ENCODE results near the gene ARRDC1.

ARRDC1 gene

DNA sequence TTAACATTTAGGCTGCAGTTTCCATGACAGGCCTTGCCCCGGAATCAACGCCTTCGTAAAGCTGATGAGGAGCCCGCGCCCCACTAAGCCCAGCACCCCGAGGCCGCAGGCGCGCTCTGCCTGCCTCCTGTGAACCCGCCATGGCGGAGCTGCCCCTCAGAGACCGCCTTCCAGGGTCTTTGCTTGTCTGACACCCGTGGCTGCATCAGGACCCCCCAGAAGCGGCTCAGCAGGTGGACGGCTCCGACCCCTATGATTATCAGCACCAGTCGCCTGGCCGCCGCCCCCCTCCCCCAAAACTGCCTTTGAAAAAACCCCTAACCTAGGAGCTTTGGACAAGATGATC lies 26.3 kb upstream of the ARRDC1 start:
- TF ChIP-seq, protein P1, sequence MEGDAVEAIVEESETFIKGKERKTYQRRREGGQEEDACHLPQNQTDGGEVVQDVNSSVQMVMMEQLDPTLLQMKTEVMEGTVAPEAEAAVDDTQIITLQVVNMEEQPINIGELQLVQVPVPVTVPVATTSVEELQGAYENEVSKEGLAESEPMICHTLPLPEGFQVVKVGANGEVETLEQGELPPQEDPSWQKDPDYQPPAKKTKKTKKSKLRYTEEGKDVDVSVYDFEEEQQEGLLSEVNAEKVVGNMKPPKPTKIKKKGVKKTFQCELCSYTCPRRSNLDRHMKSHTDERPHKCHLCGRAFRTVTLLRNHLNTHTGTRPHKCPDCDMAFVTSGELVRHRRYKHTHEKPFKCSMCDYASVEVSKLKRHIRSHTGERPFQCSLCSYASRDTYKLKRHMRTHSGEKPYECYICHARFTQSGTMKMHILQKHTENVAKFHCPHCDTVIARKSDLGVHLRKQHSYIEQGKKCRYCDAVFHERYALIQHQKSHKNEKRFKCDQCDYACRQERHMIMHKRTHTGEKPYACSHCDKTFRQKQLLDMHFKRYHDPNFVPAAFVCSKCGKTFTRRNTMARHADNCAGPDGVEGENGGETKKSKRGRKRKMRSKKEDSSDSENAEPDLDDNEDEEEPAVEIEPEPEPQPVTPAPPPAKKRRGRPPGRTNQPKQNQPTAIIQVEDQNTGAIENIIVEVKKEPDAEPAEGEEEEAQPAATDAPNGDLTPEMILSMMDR (IDR thresholded peaks at IDR 0.05; ENCODE audit: control insufficient read depth, insufficient read depth, low read depth, low read length, missing control alignments): no peak

DNA sequence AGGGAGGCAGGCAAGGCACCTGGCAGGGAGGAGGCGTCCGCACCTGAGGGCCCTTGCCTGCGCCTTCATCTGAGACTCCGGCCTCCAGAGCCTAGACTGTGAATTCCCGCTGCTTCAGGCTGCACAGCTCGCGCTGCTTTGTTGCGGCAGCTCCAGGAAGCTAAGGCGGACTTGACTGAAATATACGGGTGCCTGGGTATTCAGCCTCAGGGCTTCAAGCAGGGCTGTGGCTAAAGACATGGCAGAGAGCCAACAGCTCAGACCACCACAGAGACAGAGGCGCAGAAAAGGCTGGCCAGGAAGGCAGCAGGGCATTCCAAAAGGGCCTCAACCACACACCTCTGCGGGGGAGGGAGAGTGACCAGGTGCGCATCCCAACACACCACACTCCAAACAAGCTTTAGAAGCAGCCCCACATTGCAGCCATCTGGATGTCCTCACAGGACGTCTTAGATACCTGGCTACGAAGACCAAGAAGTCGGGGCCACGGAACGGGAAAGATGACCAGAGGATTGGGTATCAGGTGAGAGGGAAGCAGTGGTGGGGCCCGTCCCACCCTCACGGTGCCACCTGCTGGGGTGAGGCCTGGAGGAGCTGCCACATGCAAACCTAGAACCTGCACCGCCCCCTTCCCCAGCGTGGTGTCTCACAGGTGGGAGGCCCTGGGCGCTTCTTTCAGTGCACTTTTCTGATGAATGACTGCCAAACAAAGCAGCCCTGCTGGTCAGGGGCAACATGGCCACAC lies 25.1 kb upstream of the ARRDC1 start:
- no peak for DNase-seq (ENCODE audit: low read depth)
- TF ChIP-seq, protein P1 (IDR thresholded peaks at IDR 0.05; ENCODE audit: control insufficient read depth, insufficient read depth, low read depth, low read length, missing control alignments): no peak
- H3K4me3 ChIP-seq (ENCODE audit: control insufficient read depth, low read depth, low read length): no peak overlapping the region

More for the DNA sequence above, 26.3 kb upstream of the ARRDC1 start:
- DNase-seq (ENCODE audit: low read depth): no peak
- H3K4me3 ChIP-seq (ENCODE audit: control insufficient read depth, low read depth, low read length): peak overlapping the region; percentile 35

DNA sequence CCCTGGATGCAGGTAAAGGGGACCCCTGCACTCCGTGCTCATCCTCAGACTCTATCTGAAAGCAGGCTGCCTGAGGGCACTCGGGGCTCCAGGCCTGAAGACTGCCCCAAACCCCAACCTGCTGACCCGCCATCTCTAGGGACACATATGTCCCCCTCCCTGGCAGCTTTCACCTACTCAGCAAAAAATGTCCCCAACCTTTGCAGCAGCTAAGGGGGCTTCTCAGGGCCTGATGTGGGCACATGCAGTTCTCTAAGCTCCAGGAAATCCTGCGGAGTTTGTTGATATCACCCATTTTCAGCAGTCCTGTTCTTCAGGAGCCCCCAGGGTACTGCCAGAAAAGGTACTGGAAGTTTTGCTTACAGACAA lies 24.5 kb upstream of the ARRDC1 start:
- H3K4me3 ChIP-seq (ENCODE audit: control insufficient read depth, low read depth, low read length): no peak overlapping the region
- no peak for DNase-seq (ENCODE audit: low read depth)
- TF ChIP-seq, protein P1 (IDR thresholded peaks at IDR 0.05; ENCODE audit: control insufficient read depth, insufficient read depth, low read depth, low read length, missing control alignments): no peak

DNA sequence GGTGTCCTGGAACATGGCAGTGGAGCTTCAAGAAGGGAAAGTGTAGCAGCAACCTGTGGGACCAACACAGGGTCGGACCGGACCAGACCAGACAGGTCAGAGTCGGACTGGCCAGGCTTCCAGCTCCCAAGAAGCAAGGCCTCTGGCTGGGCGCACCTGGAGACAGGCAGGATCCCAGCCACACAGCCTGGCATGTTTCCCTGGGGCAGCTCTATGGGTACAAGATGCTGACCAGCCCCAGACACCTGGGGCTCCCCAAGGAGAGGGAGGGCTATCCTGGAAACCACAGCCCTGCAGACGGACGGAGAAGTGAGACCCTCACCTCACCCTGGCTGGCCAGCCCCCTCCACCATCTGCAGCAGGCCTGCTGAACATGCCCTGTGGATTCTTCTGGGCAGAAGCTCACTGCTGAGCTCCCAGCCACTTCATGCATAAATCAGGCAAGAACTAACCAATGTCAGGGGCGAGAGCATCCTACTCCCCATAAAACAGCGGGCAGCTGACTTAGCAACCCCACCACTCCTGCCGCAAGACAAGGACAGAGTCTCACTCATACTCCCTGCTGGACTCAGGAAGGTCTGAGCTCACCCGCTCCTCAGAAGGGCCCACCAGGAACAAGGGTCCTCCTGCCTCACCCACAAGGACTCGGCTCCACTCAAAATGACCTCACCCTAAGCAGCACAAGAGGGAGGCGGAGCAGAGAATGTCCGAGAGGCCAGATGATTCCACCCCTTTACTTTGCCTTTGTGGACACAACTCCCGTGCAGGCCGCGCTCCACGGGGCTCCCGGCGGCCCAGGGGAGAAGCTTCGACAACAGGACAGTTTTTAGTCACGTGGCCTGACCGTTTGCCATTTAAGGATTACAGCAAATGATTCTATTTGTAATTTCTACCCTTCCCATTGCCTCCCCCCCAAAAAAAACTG lies 23.9 kb upstream of the ARRDC1 start:
- DNase-seq (ENCODE audit: low read depth): no peak
- TF ChIP-seq, protein P1 (IDR thresholded peaks at IDR 0.05; ENCODE audit: control insufficient read depth, insufficient read depth, low read depth, low read length, missing control alignments): no peak
- H3K4me3 ChIP-seq (ENCODE audit: control insufficient read depth, low read depth, low read length): no peak overlapping the region

DNA sequence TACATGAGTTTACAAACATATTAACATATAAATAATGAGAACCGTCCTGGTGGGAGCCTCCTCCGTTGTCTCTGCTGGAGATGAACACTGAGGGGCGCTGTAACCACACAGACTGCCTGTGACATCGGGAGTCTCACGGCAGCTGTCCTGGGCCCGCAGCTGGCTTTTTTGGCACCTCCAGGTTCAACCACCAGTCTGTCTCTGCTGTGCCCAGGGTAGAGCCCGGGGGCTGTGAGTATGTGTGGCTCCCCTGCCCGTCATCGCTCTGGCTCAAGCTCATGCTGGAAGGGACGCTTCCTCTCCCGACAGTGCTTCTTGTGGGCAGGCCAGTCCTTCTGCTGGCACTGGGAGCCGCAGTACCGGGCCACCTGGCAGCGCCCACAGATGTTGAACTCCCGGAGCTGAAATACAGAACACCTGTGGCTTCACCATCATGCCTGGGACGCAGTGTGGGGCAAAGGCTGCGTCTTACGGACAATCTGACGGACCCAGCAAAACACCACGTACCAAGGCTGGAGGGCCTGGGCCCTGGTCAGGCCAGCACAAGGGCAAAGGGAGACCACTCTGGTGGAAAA lies 23.1 kb upstream of the ARRDC1 start:
- TF ChIP-seq, protein P1 (IDR thresholded peaks at IDR 0.05; ENCODE audit: control insufficient read depth, insufficient read depth, low read depth, low read length, missing control alignments): no peak
- DNase-seq (ENCODE audit: low read depth): no peak
- H3K4me3 ChIP-seq (ENCODE audit: control insufficient read depth, low read depth, low read length): no peak overlapping the region

DNA sequence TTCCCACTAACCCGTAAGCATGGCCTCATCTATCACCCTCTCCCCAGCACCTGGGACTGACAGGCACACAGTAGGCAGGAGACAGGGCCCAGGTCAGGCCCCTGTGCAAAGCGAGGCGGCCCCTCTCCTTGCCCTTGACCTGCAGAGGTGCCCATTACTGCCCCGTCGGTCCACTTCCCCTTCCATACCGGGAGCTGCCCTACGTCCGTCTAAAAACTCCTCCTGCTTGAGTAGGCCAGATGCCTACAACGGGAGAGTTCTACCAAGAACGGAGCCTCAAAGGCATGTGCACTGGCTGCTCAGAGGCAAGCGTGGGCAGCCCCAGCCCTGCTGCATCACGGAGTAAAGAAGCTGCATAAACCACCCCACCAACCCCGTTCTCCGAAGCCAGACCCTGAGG lies 22.1 kb upstream of the ARRDC1 start:
- TF ChIP-seq, protein P1 (IDR thresholded peaks at IDR 0.05; ENCODE audit: control insufficient read depth, insufficient read depth, low read depth, low read length, missing control alignments): no peak
- no peak for DNase-seq (ENCODE audit: low read depth)
- H3K4me3 ChIP-seq (ENCODE audit: control insufficient read depth, low read depth, low read length): no peak overlapping the region

All from AG09309 (cell line).